Gastrocnemius medialis (tissue), 4 donors: ENCODE data around the gene AIF1L. TPM values are rescaled to one million over a fixed set of nuclear protein-coding genes. Genes with fewer than 3 reads are reported as not detected.

Experiments used
- ATAC-seq, 2 donors: fragments of 150-250 bp; one replicate each; pipeline ENCODE4 v1.9.1; 2016
- DNase-seq, 2 donors: peaks; one replicate each; pipeline ENCODE4 v3.0.0-alpha.2; 2019
- H3K27ac ChIP-seq, 4 donors: fragments of 200-600 bp; sonication (generic); 1 replicate in 1 of 4; 2 replicates in 3 of 4; pipeline ENCODE4 v1.5.1; 2016 to 2018; ENCODE audit warnings: mild to moderate bottlenecking in 2 of 4, moderate library complexity in 1 of 4
- H3K27me3 ChIP-seq, 3 donors: fragments of 200-600 bp; sonication (generic) in 2 of 3; 1 replicate in 1 of 3; 2 replicates in 2 of 3; pipeline versions ENCODE4 v1.5.1 to v1.6.0; 2016 to 2019; ENCODE audit warnings: mild to moderate bottlenecking in 1 of 3, moderate library complexity in 1 of 3
- H3K36me3 ChIP-seq, 2 donors: fragments of 200-600 bp; sonication (generic) in 1 of 2; one replicate each; pipeline ENCODE4 v1.5.1; 2017 to 2018
- H3K4me1 ChIP-seq, 2 donors: fragments of 200-600 bp; sonication (generic) in 1 of 2; one replicate each; pipeline ENCODE4 v1.5.1; 2016 to 2017; ENCODE audit warnings: mild to moderate bottlenecking in 2 of 2
- H3K4me3 ChIP-seq, 4 donors: fragments of 200-600 bp; sonication (generic) in 3 of 4; 1 replicate in 1 of 4; 2 replicates in 3 of 4; pipeline ENCODE4 v1.5.1; 2016 to 2019; ENCODE audit warnings: mild to moderate bottlenecking in 2 of 4
- H3K9me3 ChIP-seq, 3 donors: fragments of 200-600 bp; sonication (generic) in 2 of 3; 1 replicate in 1 of 3; 2 replicates in 2 of 3; pipeline ENCODE4 v1.5.1; 2016 to 2019
- POLR2A ChIP-seq, 2 donors: fragments of 450-650 bp; IDR thresholded peaks; one replicate each; pipeline ENCODE4 v1.6.1; 2017; ENCODE audit warnings: antibody characterized with exemption in 2 of 2, mild to moderate bottlenecking in 2 of 2, moderate library complexity in 2 of 2
- in situ Hi-C, 4 donors: fragments of 200-750 bp; cut with MboI; loops; one replicate each; pipeline versions ENCODE4 v1.15.0 to v1.8.0; 2017; ENCODE audit warnings: low sequenced_read_pairs in 4 of 4
- intact Hi-C: fragments of 100-400 bp; cut with DNase I; formaldehyde crosslinking; loops from one replicate; pipeline ENCODE4 v1.15.1; 2023; ENCODE audit warnings: low total_unique reads
- total RNA-seq, 4 donors: library from RNA; depleted of rRNA; stranded (reverse); fragments of >200 nt; gene quantifications; one replicate each; pipeline versions ENCODE4 v1.1.0 to v1.2.3, GENCODE V29; 2016
- TF ChIP-seq, protein P1 (sequence below), 5 experiments: fragments of 450-650 bp in 3 of 5; fragments of 200-600 bp in 2 of 5; sonication (generic) in 2 of 5; IDR thresholded peaks in 4 of 5; conservative IDR thresholded peaks in 1 of 5; 1 replicate in 4 of 5; 2 replicates in 1 of 5; pipeline ENCODE4 v1.5.1; 2016 to 2019; ENCODE audit warnings: antibody characterized with exemption in 5 of 5, mild to moderate bottlenecking in 3 of 5, moderate library complexity in 3 of 5

The AIF1L gene
- total RNA-seq, 4 donors from 2014 or later, result 7.5 to 10.6 (median 8.9) TPM

DNA sequence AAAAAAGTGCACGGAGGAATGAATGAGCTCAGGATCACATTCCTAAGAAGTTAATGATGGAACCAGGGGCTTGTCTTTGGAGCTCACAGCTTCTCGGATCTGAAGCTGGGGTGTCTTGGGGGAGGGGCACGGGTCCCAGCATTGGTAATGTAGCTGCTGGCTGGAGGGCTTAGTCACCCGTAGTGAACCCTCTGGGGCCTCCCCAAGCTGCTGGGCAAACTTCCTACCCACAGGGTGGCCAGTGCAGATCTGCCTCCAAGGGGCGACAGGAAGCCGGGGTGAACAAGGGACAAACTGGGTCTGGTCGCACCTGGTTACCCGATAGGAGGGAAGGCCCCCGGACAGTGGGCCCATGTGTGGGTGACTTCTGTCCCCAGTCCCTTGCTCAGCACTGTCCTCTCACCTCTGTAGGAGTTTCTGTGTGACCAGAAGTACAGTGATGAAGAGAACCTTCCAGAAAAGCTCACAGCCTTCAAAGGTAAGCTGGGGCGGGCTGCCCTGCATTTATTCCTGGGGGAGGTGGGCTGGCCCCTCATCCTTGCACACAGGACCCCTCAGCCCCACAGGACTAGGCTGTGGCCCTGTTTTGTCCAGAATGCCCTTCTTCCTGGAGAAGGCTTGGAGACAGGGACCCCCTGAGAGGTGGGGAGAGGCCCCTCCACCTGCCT, 15.0 kb downstream of the AIF1L start:
- ATAC-seq (no peak), DNase-seq (no peak)
- no peak for TF ChIP-seq POLR2A (IDR thresholded peaks at IDR 0.05)
- TF ChIP-seq, protein P1, sequence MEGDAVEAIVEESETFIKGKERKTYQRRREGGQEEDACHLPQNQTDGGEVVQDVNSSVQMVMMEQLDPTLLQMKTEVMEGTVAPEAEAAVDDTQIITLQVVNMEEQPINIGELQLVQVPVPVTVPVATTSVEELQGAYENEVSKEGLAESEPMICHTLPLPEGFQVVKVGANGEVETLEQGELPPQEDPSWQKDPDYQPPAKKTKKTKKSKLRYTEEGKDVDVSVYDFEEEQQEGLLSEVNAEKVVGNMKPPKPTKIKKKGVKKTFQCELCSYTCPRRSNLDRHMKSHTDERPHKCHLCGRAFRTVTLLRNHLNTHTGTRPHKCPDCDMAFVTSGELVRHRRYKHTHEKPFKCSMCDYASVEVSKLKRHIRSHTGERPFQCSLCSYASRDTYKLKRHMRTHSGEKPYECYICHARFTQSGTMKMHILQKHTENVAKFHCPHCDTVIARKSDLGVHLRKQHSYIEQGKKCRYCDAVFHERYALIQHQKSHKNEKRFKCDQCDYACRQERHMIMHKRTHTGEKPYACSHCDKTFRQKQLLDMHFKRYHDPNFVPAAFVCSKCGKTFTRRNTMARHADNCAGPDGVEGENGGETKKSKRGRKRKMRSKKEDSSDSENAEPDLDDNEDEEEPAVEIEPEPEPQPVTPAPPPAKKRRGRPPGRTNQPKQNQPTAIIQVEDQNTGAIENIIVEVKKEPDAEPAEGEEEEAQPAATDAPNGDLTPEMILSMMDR (IDR thresholded peaks at IDR 0.05 in 4 of 5, conservative IDR thresholded peaks at IDR 0.05 in 1 of 5), result no peak
- Histone ChIP-seq H3K4me3 (no peak overlapping the region), H3K4me1 (no peaks in the 10 kb centered on the region), H3K27ac (no peak overlapping the region), H3K36me3 (no peaks in the 10 kb centered on the region), H3K9me3 (no peaks in the 10 kb centered on the region), H3K27me3 (no peaks in the 10 kb centered on the region)
- intact Hi-C loops, result no loop called here
- in situ Hi-C loops, result no loop called here

DNA sequence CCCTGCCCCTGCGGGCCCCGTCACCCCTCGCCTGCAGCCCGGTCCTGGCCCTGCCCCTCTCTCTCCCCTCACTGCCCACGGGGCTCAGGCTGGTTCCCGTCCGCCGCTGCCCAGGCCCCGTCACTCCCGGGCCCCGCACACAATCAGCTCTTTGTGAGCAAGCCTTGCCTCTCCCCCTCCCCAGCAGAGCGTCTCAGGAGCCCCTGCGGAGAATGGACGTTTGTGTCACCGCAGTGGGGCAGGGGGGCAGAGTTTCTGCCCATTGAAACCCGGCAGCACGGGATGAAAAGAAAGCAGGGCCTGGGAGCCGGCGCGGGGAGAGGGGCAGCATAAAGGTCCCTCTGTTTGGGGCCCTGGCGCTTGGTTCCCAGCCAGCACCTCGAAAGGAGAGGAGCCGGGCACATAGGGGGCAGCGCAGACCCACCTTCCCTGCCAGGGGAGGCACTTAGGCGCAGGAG, 15.6 kb downstream of the AIF1L start:
- intact Hi-C loops (no loop called here), in situ Hi-C loops (no loop called here)
- Histone ChIP-seq H3K4me1 (no peaks in the 10 kb centered on the region), H3K27me3 (no peaks in the 10 kb centered on the region), H3K9me3 (no peaks in the 10 kb centered on the region), H3K4me3 (no peak overlapping the region), H3K36me3 (no peaks in the 10 kb centered on the region), H3K27ac (no peak overlapping the region)
- ATAC-seq, result no peak
- TF ChIP-seq POLR2A (IDR thresholded peaks at IDR 0.05), result no peak
- TF ChIP-seq, protein P1 (IDR thresholded peaks at IDR 0.05 in 4 of 5, conservative IDR thresholded peaks at IDR 0.05 in 1 of 5), result no peak
- DNase-seq, result no peak

DNA sequence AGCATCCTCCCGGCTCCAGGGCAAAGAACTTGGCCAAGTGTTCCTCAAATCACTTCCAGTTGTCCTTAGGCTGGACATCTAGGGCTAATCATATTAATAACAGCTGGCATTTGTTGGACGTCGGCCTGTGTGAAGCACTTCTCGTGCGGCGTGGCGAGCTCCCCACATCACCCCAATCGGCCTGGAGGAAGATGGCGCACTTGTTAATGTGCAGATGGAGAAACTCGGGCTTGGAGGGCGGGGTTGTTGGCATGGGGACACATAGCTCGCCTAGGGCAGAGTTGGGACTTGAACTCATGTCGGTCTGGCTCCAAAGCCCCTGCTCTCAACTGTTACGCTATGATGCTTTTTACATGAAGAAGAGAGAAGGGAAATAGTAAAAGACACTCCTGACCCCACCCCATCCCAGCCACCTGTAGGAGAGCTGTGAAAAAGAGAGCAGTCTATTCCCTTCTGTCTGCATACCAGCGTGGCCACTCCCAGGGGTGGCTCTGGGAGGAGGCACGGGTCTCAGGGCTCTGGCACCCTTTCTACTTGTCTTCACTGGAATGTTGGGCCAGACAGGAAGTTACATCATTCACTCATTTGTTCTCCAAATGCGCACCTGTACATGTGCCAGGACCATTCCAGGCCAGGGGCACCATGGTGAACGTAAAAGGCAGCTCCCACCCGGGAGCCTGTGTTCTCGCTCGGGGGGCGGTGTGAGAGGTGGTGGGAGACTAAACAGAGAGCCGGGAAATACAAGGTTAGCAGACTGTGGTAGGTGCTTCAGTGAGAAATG, 16.2 kb downstream of the AIF1L start:
- Histone ChIP-seq H3K27ac (peak overlapping the region in 2 of 4 donors; percentile 22 to 28), H3K27me3 (no peaks in the 10 kb centered on the region), H3K4me1 (no peaks in the 10 kb centered on the region), H3K36me3 (no peaks in the 10 kb centered on the region), H3K9me3 (no peaks in the 10 kb centered on the region), H3K4me3 (no peak overlapping the region)
- no peak for TF ChIP-seq POLR2A (IDR thresholded peaks at IDR 0.05)
- TF ChIP-seq, protein P1 (IDR thresholded peaks at IDR 0.05 in 4 of 5, conservative IDR thresholded peaks at IDR 0.05 in 1 of 5), result no peak
- intact Hi-C loops, result no loop called here
- ATAC-seq, result no peak
- peak in 1 of 2 donors; percentile 9 for DNase-seq
- in situ Hi-C loops, result no loop called here

DNA sequence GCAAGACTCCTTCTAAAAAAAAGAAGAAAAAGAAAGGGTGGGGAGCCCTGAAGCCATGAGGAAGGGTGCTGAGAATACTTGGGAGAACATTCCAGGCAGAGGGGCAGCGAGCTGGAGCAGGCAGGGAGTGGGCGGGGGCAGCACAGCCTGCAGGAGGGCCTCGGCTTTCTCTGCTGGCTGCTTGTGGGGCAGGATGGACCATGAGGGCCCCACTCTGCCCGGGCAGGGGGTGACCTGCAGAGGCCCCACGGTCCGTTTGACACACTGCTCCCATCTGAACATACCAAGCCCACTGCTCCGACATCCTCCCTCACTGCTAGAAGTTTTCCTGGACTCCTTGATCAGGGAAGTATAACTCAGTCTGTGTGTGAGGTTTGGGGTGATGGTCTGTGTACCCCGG, 17.3 kb downstream of the AIF1L start:
- ATAC-seq, result no peak
- intact Hi-C loops (no loop called here), in situ Hi-C loops (no loop called here)
- Histone ChIP-seq H3K36me3 (no peaks in the 10 kb centered on the region), H3K27ac (peak overlapping the region in 1 of 4 donors; percentile 10), H3K27me3 (no peaks in the 10 kb centered on the region), H3K4me1 (no peaks in the 10 kb centered on the region), H3K9me3 (no peaks in the 10 kb centered on the region), H3K4me3 (no peak overlapping the region)
- TF ChIP-seq POLR2A (IDR thresholded peaks at IDR 0.05), result no peak
- TF ChIP-seq, protein P1 (IDR thresholded peaks at IDR 0.05 in 4 of 5, conservative IDR thresholded peaks at IDR 0.05 in 1 of 5), result no peak
- no peak for DNase-seq
